Hypothalamus (tissue), 51 donors: ENCODE measurements around the gene ARHGEF10L.

Experiments
- DNase-seq, 51 donors: peaks; one replicate each; lab custom pipeline; 2025; lab: John Stamatoyannopoulos, UW

ARHGEF10L gene

DNA sequence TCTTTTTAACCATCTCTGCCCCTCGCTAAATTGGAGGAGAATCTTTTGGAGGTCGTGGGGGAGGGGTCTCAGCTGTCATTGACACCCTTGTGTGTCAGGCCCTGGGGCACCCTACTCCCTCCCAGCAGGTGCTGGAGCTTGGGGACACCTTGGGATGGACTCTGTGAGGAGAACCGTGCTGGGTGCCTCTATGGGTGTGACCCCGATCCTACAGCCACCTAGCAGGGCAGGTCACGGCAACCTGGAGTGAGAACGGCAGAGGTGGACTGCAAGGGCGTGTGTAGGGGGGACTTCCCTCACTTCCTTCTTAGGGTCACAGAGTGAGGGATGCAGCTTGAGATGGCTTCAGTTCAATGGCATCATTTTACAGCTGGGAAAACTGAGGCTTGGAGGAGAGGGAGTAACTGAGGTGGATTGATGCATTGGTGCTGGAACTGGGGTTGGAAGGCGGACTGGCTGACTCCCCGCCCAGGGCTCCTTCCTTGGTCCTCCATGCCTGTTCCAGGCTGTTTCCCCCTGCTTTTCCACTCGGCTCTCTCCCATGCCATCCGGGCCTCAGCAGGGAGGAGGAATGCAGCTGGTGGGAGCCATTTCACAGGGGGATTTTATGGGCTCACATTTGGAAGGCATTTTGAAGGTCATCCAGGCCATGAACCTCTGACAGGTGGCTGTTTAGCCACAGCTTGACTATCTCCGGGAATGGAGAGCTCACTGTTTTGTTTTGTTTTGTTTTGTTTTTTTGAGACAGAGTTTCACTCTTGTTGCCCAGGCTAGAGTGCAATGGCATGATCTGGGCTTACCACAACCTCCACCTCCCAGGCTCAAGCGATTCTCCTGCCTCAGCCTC is 18.8 kb upstream of the ARHGEF10L start:
- DNase-seq, result no peak

DNA sequence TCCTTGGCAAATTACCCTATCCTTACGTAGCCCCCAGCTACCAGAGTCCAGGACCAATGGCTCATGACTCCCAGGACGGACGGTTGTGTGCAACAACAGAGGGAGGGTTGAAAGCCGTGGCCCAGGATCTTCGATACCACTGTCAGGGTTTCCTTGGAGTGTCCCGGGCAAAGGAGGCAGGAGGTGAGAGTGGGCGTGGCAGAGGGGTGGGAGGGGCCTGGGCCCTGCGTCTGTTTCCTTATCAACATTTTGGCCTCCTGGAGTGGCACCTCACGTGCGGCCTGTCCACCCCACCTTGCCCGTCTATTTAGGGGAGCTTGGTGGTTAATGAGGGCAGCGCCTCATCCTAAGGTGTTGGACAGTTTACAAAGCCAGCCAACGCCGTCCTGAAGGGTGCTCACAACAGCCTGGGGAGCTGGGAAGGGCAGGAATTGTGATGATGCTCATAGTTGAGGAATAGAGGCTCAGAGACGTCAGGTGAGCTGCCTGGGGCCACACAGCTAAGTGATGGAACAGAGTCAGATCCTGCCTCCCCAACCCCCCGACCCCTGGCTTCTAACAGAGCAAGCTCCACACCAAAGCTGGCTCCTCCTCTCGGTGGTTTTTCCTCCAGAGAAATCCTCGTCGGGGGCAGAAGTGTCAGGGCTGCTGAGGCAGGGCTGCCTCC is 17.4 kb upstream of the ARHGEF10L start:
- DNase-seq, result no peak

DNA sequence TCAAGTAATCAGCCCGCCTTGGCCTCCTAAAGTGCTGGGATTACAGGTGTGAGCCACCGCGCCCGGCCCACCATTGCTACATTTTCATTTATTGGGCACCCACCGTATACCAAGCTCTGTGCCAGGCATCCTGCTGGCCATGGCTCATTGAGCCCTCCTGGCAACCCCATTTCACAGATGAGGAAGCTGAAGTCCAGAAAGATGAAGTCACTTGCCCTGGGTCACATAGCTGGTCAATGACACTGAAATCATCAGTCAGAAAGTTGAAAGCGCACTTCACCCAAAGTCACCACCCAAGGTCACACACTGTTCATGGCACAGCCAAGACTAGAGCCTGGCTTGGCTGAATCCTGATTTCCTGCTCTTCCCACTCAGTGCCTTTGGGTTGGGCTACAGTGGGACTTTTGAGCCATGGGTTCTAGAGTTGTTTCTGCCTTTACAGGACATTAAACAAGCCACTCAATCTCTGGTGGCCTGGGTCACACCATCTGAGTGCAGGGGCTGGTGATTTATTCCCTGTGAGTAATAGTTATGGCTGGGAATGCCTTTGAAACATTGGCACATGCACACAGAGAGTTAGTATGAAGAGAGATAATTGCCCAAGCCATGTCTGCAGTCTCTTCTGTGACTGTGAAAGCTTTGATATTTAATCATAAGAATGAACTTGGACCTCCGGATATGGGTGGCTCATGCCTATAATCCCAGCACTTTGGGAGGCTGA is 16.0 kb upstream of the ARHGEF10L start:
- no peak for DNase-seq

DNA sequence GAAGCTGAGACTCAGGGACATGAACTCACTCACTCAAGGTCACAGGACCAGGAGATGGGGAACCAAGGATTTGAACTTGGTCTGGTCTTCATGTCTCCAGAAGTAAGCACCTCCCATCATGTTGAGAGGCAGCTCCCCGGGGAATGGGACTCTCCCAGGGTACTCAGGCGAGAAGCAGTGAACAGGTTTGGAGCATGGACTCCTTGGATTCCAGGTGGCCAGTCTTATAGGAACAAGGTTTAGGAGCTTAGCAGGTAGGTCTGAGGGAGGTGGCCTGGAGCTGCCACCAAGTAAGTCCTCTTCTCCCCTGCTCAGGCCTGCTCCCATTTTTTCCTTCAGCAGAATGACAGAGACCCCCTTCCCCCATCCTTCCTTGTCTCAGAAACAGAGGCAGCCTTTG is 14.9 kb upstream of the ARHGEF10L start:
- DNase-seq, result no peak

DNA sequence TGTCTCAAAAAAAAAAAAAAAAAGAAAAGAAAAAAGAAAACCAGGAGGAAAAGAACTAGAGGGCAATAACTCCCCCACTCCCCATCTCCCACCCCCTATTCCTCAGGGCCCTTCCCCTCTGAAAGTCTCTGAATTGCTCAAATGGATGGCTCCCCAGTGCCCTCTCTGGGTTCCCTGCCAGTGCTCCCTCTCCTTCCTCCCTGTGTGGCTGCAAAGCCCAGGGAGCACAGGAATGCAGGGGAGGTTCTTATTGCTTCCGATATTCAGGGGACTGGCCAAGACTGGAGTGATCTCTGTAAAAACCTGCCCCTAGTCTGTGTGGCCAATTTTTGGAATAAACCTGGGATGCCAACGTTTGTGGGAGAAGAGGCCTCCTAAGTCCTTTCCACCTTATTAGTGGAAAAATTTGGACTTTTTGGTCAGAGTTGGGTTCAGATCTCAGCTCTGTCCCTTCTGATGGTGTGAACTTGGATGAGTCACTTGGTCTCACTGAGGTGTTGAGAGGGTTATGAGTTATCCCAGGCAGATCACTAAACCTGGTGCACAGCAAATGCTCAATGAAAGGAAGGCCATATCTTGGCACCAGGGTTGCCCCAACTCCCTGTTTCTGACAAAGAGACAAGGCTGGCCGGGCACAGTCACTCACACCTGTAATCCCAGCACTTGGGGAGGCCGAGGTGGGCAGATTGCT is 13.4 kb upstream of the ARHGEF10L start:
- no peak for DNase-seq

DNA sequence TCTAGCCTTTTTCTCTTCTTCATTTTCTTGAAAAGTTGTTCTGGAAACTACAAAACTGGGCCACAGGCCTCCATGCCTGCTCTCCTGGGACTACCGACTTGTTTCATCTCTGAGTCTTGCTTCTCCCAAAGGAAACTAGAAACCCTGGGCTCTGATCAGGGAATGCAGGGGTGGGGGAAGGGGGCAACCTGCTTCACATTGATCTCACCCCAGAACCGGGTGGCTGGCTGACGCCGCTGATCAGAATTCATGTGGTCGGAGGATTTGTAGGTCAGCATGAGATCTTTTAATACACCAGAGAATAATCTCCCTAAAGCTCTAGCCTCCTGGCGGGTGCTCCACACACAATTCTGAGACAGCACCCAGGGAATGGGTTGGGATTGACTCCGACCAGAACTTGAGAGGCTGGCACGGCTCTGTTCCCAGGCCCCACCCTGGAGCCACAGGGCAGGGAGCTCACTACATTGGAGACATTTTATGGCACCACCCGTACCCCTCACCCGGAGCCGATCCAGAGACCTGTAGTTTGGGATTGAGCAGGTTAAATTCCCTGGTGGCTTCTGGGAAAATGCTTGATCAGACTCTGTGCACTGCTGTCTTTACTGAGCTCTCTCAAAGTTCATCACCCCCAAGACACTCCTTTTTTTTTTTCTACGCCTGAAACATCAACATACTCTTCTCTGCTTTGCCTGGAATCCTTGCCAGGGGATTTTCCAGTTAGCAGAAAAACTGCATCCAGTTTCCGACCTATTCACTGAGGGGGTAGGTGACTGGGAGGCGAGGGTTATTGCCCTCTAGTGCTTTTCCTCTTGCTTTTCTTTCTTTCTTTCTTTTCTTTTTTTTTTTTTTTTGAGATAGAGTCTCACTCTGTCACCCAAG is 12.2 kb upstream of the ARHGEF10L start:
- DNase-seq, result peak in 3 of 51 donors; percentile 3 to 20 (median 9)

DNA sequence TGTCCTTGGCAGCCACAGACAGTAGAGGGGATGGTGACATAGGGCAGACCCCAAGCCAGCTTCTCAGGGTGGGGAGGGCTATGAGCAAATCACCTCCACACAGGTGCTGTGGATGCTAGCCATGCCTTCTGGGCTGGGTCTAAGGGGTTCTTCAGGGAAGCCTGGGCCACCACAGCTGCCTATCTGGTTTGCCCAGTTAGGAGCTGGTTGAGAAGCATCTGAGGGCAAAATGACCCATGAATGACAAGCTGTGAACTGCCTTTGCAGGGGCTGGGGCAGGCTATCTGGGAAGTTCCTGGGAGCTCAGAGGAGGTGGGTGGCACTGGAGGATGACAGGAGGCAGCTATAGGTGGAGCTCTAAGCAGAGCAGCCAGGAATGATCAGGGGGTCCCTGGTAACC is 10.1 kb upstream of the ARHGEF10L start:
- no peak for DNase-seq

DNA sequence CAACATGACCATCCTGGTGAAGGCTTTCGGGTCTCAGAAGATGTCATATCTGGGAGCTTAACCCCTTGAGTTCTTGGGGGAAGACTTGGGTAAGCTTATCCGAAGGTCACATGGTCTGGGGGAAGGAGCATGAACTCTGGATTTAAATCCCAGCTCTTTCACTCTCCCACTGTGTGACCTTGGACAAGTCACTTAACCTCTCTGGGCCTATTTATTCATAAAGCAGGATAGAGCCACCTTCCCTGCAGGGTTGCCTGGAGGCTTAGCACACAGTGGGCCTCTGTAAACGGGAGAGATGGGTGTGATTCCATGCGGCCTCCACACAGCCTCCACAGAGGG is 8.2 kb upstream of the ARHGEF10L start:
- DNase-seq, result no peak

DNA sequence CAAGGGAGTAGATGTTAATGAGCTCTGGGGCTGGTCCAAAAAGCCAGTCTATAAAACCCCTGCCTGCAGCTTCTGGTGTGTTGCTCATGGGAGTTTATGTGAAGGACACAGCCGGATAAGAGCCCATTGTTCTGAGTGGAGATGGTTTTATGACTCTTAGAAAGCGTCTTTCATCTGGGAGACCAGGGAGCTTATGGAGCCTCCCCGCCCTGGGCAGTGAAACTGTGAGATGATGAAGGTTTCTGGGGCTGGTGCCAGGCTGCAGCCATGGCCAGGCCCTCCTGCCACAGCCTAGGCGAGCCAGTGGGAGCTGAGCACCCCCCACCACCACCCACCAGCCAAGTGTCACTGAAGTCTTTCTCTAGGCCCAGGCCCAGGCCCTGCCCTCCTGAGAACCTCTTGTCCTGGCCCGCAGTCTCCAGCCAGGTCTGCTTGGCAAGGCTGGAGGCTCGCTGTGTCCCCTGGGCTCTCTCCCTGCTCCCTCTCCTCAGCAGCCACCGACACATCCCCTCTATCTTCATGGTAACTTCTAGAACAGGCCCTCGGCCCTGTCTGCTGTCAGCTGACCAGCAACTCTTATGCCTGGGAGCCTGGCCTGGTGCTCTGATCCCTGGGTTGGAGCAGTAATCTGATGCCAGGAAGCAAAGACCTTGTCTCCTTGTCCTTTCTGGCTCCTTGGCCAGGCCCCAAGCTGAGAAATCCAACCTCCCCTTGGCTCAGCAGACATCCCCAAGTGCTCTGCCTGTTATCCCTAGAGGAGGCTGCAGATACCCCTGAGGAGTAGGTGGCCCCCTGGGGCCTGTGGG is 7.6 kb upstream of the ARHGEF10L start:
- peak in 42 of 51 donors; percentile 17 to 94 (median 74) for DNase-seq

DNA sequence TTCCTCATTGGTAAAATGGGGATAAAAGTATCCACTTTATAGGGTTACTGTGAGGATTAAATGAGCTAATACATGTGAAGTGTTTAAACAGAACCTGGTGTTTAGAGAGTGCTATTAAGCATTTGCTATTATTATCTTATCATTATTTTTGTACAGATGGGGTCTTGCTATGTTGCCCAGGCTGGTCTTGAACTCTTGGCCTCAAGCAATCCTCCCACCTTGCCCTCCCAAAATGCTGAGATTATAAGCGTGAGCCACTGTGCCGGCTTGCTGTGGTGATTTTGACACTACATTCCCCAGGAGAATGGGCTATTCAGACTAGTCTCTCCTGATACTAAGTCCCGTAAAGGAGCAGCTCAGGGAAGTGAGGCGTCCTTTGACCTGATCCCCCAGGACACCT is 6.3 kb upstream of the ARHGEF10L start:
- DNase-seq, result no peak

DNA sequence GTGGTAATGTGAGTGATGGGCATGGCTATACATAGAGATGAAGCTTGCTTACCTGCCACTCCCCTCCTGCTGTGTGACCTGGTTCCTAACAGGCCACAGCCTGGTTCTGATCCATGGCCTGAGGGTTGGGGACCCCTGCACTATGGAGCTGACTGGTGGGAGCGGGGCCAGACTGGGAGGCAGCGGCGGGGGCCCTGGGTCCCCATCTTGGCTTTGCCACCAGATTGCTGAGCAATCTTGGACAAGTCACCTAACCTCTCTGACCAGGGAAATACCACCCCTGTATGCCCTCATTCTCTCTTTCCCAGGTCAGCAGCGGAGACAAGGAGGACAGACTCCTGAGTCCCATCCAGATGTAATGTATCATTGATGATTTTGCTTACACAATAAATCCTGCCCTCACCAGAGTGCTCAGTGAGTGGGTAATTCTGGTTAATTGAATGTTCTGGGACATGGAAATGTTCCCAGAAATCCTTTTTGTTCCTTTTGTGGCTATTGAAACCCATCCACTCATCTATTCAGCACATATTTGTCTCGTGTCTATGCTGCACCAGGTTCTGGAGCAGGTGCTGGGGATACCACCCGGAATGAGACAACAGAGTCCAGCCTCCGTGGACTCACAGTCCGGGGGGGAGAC is 4.1 kb upstream of the ARHGEF10L start:
- no peak for DNase-seq

DNA sequence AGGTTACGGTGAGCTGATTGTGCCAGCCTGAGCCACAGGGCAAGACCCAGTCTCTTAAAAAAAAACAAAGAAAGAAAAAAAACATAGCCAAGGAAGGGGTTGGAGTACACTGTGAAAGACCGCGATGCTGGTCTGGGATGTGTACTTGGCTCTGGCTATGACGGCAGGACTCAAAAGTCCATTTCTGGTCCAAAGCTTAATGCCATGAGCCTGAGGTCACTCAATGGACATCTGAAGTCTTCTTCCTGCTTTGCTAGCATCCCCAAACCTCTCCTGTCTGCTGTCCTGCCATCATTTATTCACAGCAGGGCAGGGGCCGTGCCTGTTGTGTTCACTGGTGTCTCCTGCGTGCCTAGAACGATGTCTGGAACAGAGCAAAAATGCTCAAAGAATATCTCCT is 1.5 kb upstream of the ARHGEF10L start:
- peak in 2 of 51 donors; percentile 16 to 45 for DNase-seq

DNA sequence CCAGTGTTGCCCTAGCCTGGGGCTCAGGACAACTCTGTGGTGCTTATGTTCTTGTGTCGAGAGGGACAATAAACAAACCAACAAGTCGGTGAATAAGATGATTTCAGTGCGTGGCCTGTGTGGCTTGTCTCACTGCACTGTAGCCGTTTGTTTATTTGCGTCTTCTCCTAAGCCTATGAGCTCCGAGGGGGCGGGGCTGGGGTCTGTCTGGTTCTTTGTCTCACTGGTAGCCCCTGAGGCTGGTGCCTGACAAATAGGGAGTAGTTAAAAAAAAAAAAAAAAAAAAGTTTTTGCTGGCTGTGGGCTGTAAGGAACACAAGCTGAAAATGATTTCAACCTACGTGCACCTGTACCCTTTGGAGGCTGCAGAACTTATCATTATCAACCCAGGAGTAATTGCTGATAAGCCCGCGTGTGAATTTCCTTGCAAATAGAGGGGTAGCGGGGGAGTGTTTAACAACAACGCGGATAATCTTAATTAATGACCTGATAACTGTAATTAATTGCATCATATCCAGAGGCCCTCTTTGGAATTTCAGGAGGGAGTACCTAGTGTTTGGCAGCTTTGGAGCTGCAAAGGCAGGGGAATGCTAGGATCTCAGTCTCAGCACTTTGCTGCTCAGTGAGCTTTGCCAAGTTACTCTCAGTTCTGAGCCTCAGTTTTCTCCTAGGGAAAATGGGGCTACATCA is 925 bp upstream of the ARHGEF10L start:
- peak in 14 of 51 donors; percentile 5 to 39 (median 20) for DNase-seq

DNA sequence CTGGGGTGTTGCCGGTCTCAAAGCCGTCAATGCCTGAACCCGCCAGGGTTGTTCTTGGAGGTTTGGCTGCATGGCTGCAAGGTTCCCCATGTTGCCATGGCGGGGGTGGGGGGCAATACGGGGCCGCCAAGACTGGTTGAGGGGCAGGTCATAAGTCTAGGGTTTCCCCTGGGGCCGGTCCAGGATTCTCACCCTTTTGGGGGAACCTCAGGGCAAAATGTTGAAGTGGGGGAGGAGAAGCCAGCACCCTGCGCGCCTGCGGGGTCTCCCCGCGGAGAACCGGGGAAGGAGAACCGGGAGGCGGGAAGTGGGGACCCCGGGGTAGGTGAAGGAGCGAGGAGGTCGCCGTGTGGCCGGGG is 401 bp upstream of the ARHGEF10L start:
- no peak for DNase-seq

DNA sequence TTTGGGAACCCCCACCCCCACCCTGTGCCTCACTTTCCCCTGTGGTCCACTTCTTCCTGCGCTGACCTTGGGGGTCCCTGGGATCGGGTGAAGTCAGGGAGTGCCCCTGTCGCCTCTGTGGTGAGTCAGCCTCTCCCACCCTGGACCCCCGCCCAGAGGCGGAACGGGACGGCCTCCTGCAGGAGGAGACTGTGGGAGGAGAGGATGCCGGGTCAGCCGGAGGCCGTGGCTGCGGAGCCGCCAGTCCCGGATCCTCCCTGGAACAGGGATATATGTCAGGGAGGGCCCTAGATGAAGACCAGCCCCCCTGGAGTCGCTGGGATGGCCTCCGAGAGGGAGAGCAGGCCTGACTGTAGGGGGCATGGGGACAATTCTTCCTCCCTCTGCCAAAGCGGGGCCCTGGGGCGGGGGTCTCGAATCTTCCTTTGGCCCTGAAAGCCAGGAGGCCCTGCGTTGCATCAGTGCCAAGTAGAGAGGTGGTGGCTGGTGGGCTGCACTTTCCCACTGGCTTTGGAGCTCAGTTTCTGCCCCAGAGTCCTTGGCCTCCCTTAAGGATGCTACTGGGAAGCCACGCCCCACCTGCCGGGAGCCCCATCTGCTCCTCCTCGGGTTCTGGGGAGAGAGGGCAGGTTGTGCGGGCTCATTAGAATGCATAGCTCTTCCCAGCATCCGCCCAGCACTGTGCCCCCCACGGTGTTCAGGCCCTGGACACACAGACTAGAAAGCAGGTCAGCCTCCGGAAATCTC is 930 bp downstream of the ARHGEF10L start:
- DNase-seq, result peak in 31 of 51 donors; percentile 24 to 70 (median 47)

DNA sequence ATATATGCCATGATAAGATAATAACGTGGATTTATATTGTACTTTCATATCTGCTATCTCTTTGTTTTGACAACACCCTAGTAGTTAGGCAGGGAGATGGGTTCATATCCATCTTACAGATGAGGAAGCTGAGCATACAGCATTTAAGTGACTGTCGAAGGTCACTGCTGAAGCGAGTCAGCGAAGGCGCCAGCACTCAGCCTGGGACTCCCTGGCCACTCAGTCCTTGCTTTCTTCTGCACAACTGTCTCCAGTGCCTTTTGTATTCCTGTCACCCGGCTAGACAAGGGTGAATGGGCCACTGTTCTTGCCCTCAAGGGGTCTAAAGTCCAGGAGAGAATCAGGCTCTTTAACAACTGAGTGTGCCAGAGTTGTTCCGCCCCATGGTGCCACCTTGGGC is 3.1 kb downstream of the ARHGEF10L start:
- no peak for DNase-seq

DNA sequence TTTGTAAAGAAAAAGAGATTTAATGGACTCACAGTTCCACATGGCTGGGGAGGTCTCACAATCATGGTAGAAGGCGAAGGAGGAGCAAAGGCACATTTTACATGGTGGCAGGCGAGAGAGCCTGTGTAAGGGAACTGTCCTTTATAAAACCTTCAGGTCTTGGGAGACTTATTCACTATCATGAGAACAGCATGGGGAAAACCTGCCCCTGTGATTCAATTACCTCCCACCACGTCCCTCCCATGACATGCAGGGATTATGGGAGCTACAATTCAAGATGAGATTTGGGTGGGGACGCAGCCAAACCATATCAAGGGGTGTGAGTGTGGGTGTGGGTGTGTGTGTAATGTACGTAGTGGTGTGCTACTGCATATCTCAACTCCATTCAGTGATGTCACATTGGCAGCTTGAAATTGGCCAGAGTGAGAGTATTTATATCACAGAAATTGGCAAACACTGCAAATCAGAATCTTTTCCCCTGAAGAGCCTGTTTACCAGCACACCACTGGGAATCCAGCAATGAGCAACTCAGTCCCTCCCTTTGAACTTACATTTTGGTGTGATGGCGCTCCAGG is 5.4 kb downstream of the ARHGEF10L start:
- peak in 1 of 51 donors; percentile 48 for DNase-seq
